PC-9 (cell line): ENCODE data around the gene AQP12B. TPM values are rescaled to one million over a fixed set of nuclear protein-coding genes. Genes with fewer than 3 reads are reported as not detected.

Experiments used
- BruUV-seq: library from RNA; stranded (reverse); fragments of 400-500 nt; replicated peaks from 2 replicates; lab custom pipeline; 2021; lab: Mats Ljungman, UMichigan
- CTCF ChIA-PET: fragments of 300-600 bp; sonication (Branson Sonifier 250); formaldehyde crosslinking; loops from one replicate; lab custom pipeline; 2022; ENCODE audit warnings: antibody characterized with exemption; lab: Charles Lee
- POLR2A ChIA-PET: fragments of 300-600 bp; sonication (Branson Sonifier 250); formaldehyde crosslinking; loops from one replicate; lab custom pipeline; 2022; ENCODE audit warnings: antibody characterized with exemption; ENCODE audit not compliant: unreplicated experiment; lab: Charles Lee
- DNase-seq, 2 experiments: peaks; one replicate each; pipeline versions ENCODE4 v3.0.0 to v3.0.0-alpha.2; 2015 to 2022; ENCODE audit warnings: mixed read lengths in 1 of 2
- H2AFZ ChIP-seq: fragments of 200-600 bp; sonication (generic); 2 replicates; pipeline ENCODE4 v1.8.1; 2017; ENCODE audit warnings: antibody characterized with exemption
- H3F3A ChIP-seq: fragments of 200-600 bp; sonication (generic); 2 replicates; pipeline ENCODE4 v1.8.1; 2017; ENCODE audit warnings: antibody characterized with exemption, mild to moderate bottlenecking, low read depth; ENCODE audit not compliant: insufficient read depth
- H3K27ac ChIP-seq: fragments of 200-600 bp; sonication (generic); 2 replicates; pipeline ENCODE4 v1.6.1; 2016; ENCODE audit warnings: mixed run types
- H3K27me3 ChIP-seq: fragments of 200-600 bp; sonication (generic); 2 replicates; pipeline ENCODE4 v1.6.1; 2016; ENCODE audit warnings: low read depth, mixed run types; ENCODE audit not compliant: insufficient read depth
- H3K36me3 ChIP-seq: fragments of 200-600 bp; sonication (generic); 2 replicates; pipeline ENCODE4 v1.6.1; 2016; ENCODE audit warnings: low read depth, mixed run types
- H3K4me1 ChIP-seq: fragments of 200-600 bp; sonication (generic); replicated peaks from 2 replicates; pipeline ENCODE4 v1.6.1; 2016; ENCODE audit warnings: mixed run types; ENCODE audit not compliant: insufficient read depth
- H3K4me2 ChIP-seq: fragments of 200-600 bp; sonication (generic); 2 replicates; pipeline ENCODE4 v1.6.1; 2017; ENCODE audit warnings: mixed run types
- H3K4me3 ChIP-seq: fragments of 200-600 bp; sonication (generic); 2 replicates; pipeline ENCODE4 v1.6.1; 2016; ENCODE audit warnings: mixed run types
- H3K79me2 ChIP-seq: fragments of 200-600 bp; sonication (generic); 2 replicates; pipeline ENCODE4 v1.6.1; 2017; ENCODE audit warnings: low read depth, mixed run types
- H3K9me2 ChIP-seq: fragments of 200-600 bp; sonication (generic); 2 replicates; pipeline ENCODE4 v1.8.1; 2017; ENCODE audit warnings: mild to moderate bottlenecking; ENCODE audit not compliant: insufficient read depth
- H3K9me3 ChIP-seq: fragments of 200-600 bp; sonication (generic); 2 replicates; pipeline ENCODE4 v1.8.1; 2016; ENCODE audit warnings: low read depth; ENCODE audit not compliant: insufficient read depth
- H4K20me1 ChIP-seq: fragments of 200-600 bp; sonication (generic); 2 replicates; pipeline ENCODE4 v1.8.1; 2017; ENCODE audit not compliant: insufficient read depth
- EZH2 ChIP-seq: fragments of 200-600 bp; sonication (generic); IDR thresholded peaks from 2 replicates; pipeline ENCODE4 v1.8.0; 2017; ENCODE audit warnings: antibody characterized with exemption, low read depth
- intact Hi-C: fragments of 100-400 bp; cut with micrococcal nuclease; formaldehyde crosslinking; loops from one replicate; pipeline ENCODE4 v1.10.0; 2022; ENCODE audit not compliant: unreplicated experiment
- total RNA-seq: library from RNA; stranded (reverse); gene quantifications from 2 replicates; pipeline ENCODE4 v1.2.3, GENCODE V29; 2021
- TF ChIP-seq, protein P1 (sequence below): fragments of 200-600 bp; sonication (generic); conservative IDR thresholded peaks from 2 replicates; pipeline ENCODE4 v1.6.1; 2017; ENCODE audit warnings: mixed run types, antibody characterized with exemption, mild to moderate bottlenecking, moderate library complexity

AQP12B gene
- total RNA-seq, 1 experiment from 2014 or later = not detected

DNA sequence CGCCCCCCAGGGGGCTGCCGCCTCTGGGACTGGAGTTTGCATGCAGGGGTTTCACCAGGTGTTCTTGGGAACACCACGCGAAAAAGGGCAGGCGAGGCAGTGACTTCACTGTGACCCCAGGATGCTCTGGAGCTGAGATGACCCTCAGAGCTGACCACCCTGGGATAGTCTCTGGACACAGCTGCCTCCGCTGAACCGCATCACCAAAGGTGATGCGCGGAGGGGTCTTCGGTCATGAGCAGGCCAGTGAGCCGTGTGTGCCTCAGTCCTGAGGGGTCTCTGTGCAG, 39.9 kb downstream of the AQP12B start:
- Histone ChIP-seq H3K9me3 (no peaks in the 10 kb centered on the region), H3K4me3 (no peak overlapping the region), H2AFZ (no peak overlapping the region), H3K79me2 (no peaks in the 10 kb centered on the region), H4K20me1 (no peaks in the 10 kb centered on the region), H3K27me3 (peaks cover 78% of the 10 kb centered on the region), H3F3A (no peaks in the 10 kb centered on the region), H3K27ac (no peak overlapping the region), H3K4me1 (no peaks in the 10 kb centered on the region), H3K9me2 (no peaks in the 10 kb centered on the region), H3K4me2 (no peak overlapping the region), H3K36me3 (no peaks in the 10 kb centered on the region)
- TF ChIP-seq, protein P1, sequence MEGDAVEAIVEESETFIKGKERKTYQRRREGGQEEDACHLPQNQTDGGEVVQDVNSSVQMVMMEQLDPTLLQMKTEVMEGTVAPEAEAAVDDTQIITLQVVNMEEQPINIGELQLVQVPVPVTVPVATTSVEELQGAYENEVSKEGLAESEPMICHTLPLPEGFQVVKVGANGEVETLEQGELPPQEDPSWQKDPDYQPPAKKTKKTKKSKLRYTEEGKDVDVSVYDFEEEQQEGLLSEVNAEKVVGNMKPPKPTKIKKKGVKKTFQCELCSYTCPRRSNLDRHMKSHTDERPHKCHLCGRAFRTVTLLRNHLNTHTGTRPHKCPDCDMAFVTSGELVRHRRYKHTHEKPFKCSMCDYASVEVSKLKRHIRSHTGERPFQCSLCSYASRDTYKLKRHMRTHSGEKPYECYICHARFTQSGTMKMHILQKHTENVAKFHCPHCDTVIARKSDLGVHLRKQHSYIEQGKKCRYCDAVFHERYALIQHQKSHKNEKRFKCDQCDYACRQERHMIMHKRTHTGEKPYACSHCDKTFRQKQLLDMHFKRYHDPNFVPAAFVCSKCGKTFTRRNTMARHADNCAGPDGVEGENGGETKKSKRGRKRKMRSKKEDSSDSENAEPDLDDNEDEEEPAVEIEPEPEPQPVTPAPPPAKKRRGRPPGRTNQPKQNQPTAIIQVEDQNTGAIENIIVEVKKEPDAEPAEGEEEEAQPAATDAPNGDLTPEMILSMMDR = no peak
- TF ChIP-seq EZH2 = no peak
- ChIA-PET CTCF (interaction anchor here (0.7 kb wide), 1 partner anchor 1160 kb away, joined by 7 read pairs; no protein-coding TSS in a partner anchor), POLR2A (no interaction called here)
- intact Hi-C loops = no loop called here
- DNase-seq = no peak
- no TSS peak for BruUV-seq

DNA sequence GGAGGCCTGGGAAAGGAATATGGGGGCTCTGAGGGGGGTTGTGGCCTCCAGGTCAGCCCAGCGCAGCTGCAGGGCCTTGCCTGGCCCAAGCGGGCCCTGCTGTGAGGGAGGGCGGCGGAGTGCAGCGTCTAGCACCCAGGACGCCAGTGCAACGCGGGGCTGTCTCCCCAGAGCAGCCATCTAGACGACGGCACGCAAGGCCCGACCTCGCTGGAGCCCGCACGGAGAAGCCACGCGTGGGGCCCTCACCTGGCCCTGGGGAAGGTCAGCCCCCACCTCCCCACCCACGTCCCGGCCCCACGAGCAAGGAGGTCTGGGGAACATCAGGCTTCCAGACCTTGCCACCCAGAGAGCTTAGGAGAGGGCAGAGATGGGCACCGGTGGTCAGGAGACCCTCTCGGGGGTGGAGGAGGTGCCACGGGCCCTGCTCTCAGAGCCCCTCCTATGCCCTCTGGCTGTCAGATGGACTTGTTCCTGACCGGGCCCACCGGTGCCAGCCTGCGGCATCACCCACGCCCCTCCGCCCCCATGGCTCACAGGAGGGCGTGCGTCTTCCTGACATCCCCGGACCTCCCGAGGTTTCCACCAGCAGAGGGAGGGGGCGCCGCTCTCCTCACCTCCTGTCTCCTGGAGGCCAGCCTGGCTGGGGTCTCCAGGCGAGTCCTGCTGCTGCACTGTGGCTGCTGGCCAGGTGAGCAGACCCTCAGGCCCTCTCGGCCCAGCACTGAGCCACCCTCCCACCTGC, 40.5 kb downstream of the AQP12B start:
- BruUV-seq = no TSS peak
- POLR2A ChIA-PET = no interaction called here
- no peak for TF ChIP-seq EZH2
- TF ChIP-seq, protein P1 = no peak

DNA sequence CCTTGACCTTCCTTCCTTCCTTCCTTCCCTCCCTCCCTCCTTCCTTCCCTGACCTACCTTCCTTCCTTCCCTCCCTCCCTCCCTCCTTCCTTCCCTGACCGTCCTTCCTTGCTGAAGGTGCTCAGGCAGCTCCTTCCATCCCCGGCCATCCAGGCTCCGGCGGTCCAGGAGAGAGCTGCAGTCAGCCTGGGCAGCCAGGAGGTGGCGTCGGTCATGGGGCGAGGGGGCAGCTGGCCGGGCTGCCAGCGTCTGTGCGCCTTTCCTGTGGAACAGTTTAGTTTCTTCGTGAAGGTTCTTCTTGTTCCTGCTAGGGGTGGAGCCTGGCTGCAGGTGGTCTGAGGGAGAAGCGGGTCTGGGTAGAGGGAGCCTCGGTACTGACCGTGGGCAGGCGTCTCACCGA, 41.7 kb downstream of the AQP12B start:
- ChIA-PET CTCF (interaction anchor here (1.0 to 1.1 kb wide), 2 partner anchors 61 to 460 kb away, joined by 3 to 4 read pairs; no protein-coding TSS in a partner anchor), POLR2A (interaction anchor here (0.5 to 0.6 kb wide), 2 partner anchors 80 to 111 kb away, joined by 3 to 4 read pairs; no protein-coding TSS in a partner anchor)

More for the DNA sequence above, 40.5 kb downstream of the AQP12B start:
- peaks cover 78% of the 10 kb centered on the region for H3K27me3 ChIP-seq
- no peak overlapping the region for H3K4me2 ChIP-seq
- H3K79me2 ChIP-seq = no peaks in the 10 kb centered on the region
- H4K20me1 ChIP-seq = no peaks in the 10 kb centered on the region
- CTCF ChIA-PET = interaction anchor here (0.7 kb wide), 1 partner anchor 1161 kb away, joined by 7 read pairs; no protein-coding TSS in a partner anchor
- no peaks in the 10 kb centered on the region for H3K36me3 ChIP-seq
- H3F3A ChIP-seq = no peaks in the 10 kb centered on the region
- H3K4me3 ChIP-seq = no peak overlapping the region
- H2AFZ ChIP-seq = no peak overlapping the region
- H3K9me3 ChIP-seq = no peaks in the 10 kb centered on the region
- H3K27ac ChIP-seq = no peak overlapping the region
- intact Hi-C loops = no loop called here
- H3K9me2 ChIP-seq = no peaks in the 10 kb centered on the region
- DNase-seq = no peak
- no peaks in the 10 kb centered on the region for H3K4me1 ChIP-seq

More for the DNA sequence above, 41.7 kb downstream of the AQP12B start:
- no peaks in the 10 kb centered on the region for H3K79me2 ChIP-seq
- peak in 1 of 2 experiments; percentile 66 for DNase-seq
- H3F3A ChIP-seq = no peaks in the 10 kb centered on the region
- H3K9me2 ChIP-seq = no peaks in the 10 kb centered on the region
- H3K4me1 ChIP-seq = no peaks in the 10 kb centered on the region
- intact Hi-C loops = loop anchor here (2.0 kb wide), 1 partner anchor 200 kb away; no protein-coding TSS in a partner anchor
- TF ChIP-seq, protein P1 = peak; percentile 62
- TF ChIP-seq EZH2 = no peak
- H4K20me1 ChIP-seq = no peaks in the 10 kb centered on the region
- no peak overlapping the region for H3K27ac ChIP-seq
- no peaks in the 10 kb centered on the region for H3K9me3 ChIP-seq
- no peak overlapping the region for H3K4me3 ChIP-seq
- H3K4me2 ChIP-seq = no peak overlapping the region
- H3K27me3 ChIP-seq = peaks cover 78% of the 10 kb centered on the region
- no TSS peak for BruUV-seq
- no peaks in the 10 kb centered on the region for H3K36me3 ChIP-seq
- H2AFZ ChIP-seq = no peak overlapping the region
